ENCODE results near the gene GPR143. TPM values are rescaled to one million over a fixed set of nuclear protein-coding genes. Genes with fewer than 3 reads are reported as not detected.

Gene GPR143
- total and polyA plus RNA-seq, 2 experiments from 2014 or later = 6.3 to 12.8 TPM

GRCh38 chrX:9747644-9748043 lies 18.0 kb downstream of the GPR143 start:
- TF ChIP-seq CTCF (IDR thresholded peaks at IDR 0.05; ENCODE audit: low read depth, low read length) = no peak
- H3K27me3 ChIP-seq = no peaks in the 10 kb centered on the region
- DNase-seq (ENCODE audit: low read depth in 1 of 2, low spot score in 1 of 2) = no peak

GRCh38 chrX:9746148-9746888 lies 19.3 kb downstream of the GPR143 start:
- TF ChIP-seq CTCF (IDR thresholded peaks at IDR 0.05; ENCODE audit: low read depth, low read length) = no peak
- no peaks in the 10 kb centered on the region for H3K27me3 ChIP-seq
- no peaks in the 10 kb centered on the region for H3K9me3 ChIP-seq (ENCODE audit: low read depth)
- no peaks in the 10 kb centered on the region for H3K36me3 ChIP-seq
- H3K4me3 ChIP-seq = no peak overlapping the region
- no peak overlapping the region for H3K27ac ChIP-seq
- DNase-seq (ENCODE audit: low read depth in 1 of 2, low spot score in 1 of 2) = peak in 1 of 2 donors; percentile 80
- H3K4me1 ChIP-seq (ENCODE audit: low read depth) = no peaks in the 10 kb centered on the region

More at GRCh38 chrX:9747644-9748043, 18.0 kb downstream of the GPR143 start:
- Histone ChIP-seq H3K4me3 (no peak overlapping the region), H3K27ac (no peak overlapping the region), H3K9me3 (ENCODE audit: low read depth) (no peaks in the 10 kb centered on the region), H3K4me1 (ENCODE audit: low read depth) (no peaks in the 10 kb centered on the region), H3K36me3 (no peaks in the 10 kb centered on the region)

- Histone ChIP-seq H3K4me3 (no peak overlapping the region), H3K36me3 (no peaks in the 10 kb centered on the region), H3K4me1 (ENCODE audit: low read depth) (no peaks in the 10 kb centered on the region), H3K27me3 (no peaks in the 10 kb centered on the region), H3K27ac (no peak overlapping the region), H3K9me3 (ENCODE audit: low read depth) (no peaks in the 10 kb centered on the region)
- peak in 1 of 2 donors; percentile 78 for DNase-seq (ENCODE audit: low read depth in 1 of 2, low spot score in 1 of 2)
- no peak for TF ChIP-seq CTCF (IDR thresholded peaks at IDR 0.05; ENCODE audit: low read depth, low read length)
Measured at GRCh38 chrX:9745417-9746115, 20.1 kb downstream of the GPR143 start.

- Histone ChIP-seq H3K27ac (no peak overlapping the region), H3K4me1 (ENCODE audit: low read depth) (no peaks in the 10 kb centered on the region), H3K4me3 (no peak overlapping the region), H3K36me3 (no peaks in the 10 kb centered on the region), H3K27me3 (no peaks in the 10 kb centered on the region), H3K9me3 (ENCODE audit: low read depth) (no peaks in the 10 kb centered on the region)
- DNase-seq (ENCODE audit: low read depth in 1 of 2, low spot score in 1 of 2) = no peak
- no peak for TF ChIP-seq CTCF (IDR thresholded peaks at IDR 0.05; ENCODE audit: low read depth, low read length)
Measured at GRCh38 chrX:9739130-9739529, 26.5 kb downstream of the GPR143 start.

- Histone ChIP-seq H3K4me3 (no peak overlapping the region), H3K36me3 (no peaks in the 10 kb centered on the region), H3K9me3 (ENCODE audit: low read depth) (no peaks in the 10 kb centered on the region), H3K4me1 (ENCODE audit: low read depth) (no peaks in the 10 kb centered on the region), H3K27ac (no peak overlapping the region), H3K27me3 (no peaks in the 10 kb centered on the region)
- DNase-seq (ENCODE audit: low read depth in 1 of 2, low spot score in 1 of 2) = no peak
- no peak for TF ChIP-seq CTCF (IDR thresholded peaks at IDR 0.05; ENCODE audit: low read depth, low read length)
Measured at GRCh38 chrX:9738151-9738550, 27.5 kb downstream of the GPR143 start.
